Uterus (tissue), 4 donors: ENCODE measurements around the gene TRIO. TPM values are rescaled to one million over a fixed set of nuclear protein-coding genes. Genes with fewer than 3 reads are reported as not detected.

Experiments used
- DNase-seq, 2 donors: peaks; one replicate each; pipeline ENCODE4 v3.0.0-alpha.2; 2019 to 2020
- H3K27ac ChIP-seq, 2 donors: fragments of 200-600 bp; sonication (generic); 1 replicate in 1 of 2; 2 replicates in 1 of 2; pipeline ENCODE4 v1.5.1; 2016 to 2018
- H3K27me3 ChIP-seq, 2 donors: fragments of 200-600 bp; sonication (generic); one replicate each; pipeline ENCODE4 v1.5.1; 2018 to 2019; ENCODE audit warnings: control low read depth in 1 of 2
- H3K36me3 ChIP-seq, 2 donors: fragments of 200-600 bp; sonication (generic); one replicate each; pipeline ENCODE4 v1.5.1; 2019; ENCODE audit warnings: control low read depth in 1 of 2
- H3K4me1 ChIP-seq, 2 donors: fragments of 200-600 bp; sonication (generic); one replicate each; pipeline ENCODE4 v1.5.1; 2018 to 2019; ENCODE audit warnings: control low read depth in 1 of 2
- H3K4me3 ChIP-seq, 2 donors: fragments of 200-600 bp; sonication (generic); 1 replicate in 1 of 2; 2 replicates in 1 of 2; pipeline ENCODE4 v1.5.1; 2018 to 2019; ENCODE audit warnings: mild to moderate bottlenecking in 1 of 2
- H3K9me3 ChIP-seq, 2 donors: fragments of 200-600 bp; sonication (generic); one replicate each; pipeline ENCODE4 v1.5.1; 2019; ENCODE audit warnings: control low read depth in 1 of 2
- POLR2A ChIP-seq, 2 donors: fragments of 450-650 bp; IDR thresholded peaks; one replicate each; pipeline ENCODE4 v1.6.1; 2016; ENCODE audit warnings: antibody characterized with exemption in 2 of 2, mild to moderate bottlenecking in 1 of 2, moderate library complexity in 1 of 2
- intact Hi-C: fragments of 100-400 bp; cut with DNase I; formaldehyde crosslinking; loops from one replicate; pipeline ENCODE4 v1.15.1; 2023; ENCODE audit warnings: low total_unique reads
- total RNA-seq, 4 donors: library from RNA; depleted of rRNA in 3 of 4; stranded (reverse); fragments of >200 nt in 3 of 4; gene quantifications; one replicate each; pipeline versions ENCODE4 v1.1.0 to v1.2.4, GENCODE V29; 2014 to 2023
- TF ChIP-seq, protein P1 (sequence below), 4 experiments: fragments of 200-600 bp in 2 of 4; fragments of 450-650 bp in 2 of 4; sonication (generic) in 2 of 4; IDR thresholded peaks; one replicate each; pipeline ENCODE4 v1.5.1; 2016 to 2019; ENCODE audit warnings: antibody characterized with exemption in 4 of 4, mild to moderate bottlenecking in 2 of 4, moderate library complexity in 1 of 4
- donor health status: DM: yes; HTN: yes; CAD: no.

Gene TRIO
- total RNA-seq, 4 donors from 2014 or later = 93.5 to 234 (median 207) TPM

DNA sequence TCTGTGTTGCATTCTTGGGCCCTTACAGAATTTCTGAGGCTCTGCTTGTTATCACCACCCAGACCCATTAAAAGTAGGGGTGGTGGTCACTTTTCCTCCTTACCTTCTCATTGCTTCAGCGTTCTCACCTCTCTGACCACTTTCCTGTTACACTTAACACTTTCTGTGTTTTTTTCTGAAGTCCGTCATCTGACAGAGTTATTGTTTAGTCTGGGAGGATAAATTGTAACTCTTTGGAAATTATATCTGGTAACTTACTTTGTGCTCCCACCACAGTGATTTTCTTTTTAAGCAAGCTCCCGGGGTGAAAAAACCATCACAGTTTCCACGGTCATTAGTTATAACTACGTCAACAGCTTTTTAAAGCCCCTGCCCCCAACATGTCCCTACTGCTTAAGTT, 227.2 kb downstream of the TRIO start:
- Histone ChIP-seq H3K36me3 (no peaks in the 10 kb centered on the region), H3K4me3 (no peak overlapping the region), H3K9me3 (no peaks in the 10 kb centered on the region), H3K27me3 (no peaks in the 10 kb centered on the region), H3K27ac (no peak overlapping the region), H3K4me1 (no peaks in the 10 kb centered on the region)
- intact Hi-C loops = no loop called here
- no peak for DNase-seq
- TF ChIP-seq, protein P1, sequence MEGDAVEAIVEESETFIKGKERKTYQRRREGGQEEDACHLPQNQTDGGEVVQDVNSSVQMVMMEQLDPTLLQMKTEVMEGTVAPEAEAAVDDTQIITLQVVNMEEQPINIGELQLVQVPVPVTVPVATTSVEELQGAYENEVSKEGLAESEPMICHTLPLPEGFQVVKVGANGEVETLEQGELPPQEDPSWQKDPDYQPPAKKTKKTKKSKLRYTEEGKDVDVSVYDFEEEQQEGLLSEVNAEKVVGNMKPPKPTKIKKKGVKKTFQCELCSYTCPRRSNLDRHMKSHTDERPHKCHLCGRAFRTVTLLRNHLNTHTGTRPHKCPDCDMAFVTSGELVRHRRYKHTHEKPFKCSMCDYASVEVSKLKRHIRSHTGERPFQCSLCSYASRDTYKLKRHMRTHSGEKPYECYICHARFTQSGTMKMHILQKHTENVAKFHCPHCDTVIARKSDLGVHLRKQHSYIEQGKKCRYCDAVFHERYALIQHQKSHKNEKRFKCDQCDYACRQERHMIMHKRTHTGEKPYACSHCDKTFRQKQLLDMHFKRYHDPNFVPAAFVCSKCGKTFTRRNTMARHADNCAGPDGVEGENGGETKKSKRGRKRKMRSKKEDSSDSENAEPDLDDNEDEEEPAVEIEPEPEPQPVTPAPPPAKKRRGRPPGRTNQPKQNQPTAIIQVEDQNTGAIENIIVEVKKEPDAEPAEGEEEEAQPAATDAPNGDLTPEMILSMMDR (IDR thresholded peaks at IDR 0.05) = no peak
- no peak for TF ChIP-seq POLR2A (IDR thresholded peaks at IDR 0.05)

DNA sequence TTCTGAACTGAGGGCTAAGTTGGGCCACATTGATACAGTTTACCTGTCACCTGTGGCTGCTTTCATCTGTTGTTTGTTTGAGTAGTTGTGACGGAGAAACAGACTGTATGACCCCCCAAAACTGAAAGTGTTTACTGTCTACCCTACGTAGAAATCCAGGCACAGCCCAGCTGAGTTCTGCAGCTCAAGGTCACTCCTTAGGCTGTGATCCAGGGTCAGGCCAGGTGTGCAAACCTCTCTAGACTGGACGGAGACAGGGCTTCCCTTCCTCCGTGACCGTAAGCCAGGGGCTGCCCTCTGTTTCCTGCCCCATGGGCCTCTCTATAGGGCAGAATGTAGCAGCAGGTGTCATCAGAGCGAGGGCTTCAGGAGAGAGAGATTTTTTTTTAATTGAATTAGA, 230.5 kb downstream of the TRIO start:
- intact Hi-C loops = no loop called here
- H3K4me1 ChIP-seq = no peaks in the 10 kb centered on the region
- H3K27me3 ChIP-seq = no peaks in the 10 kb centered on the region
- no peaks in the 10 kb centered on the region for H3K9me3 ChIP-seq
- no peak overlapping the region for H3K4me3 ChIP-seq
- H3K27ac ChIP-seq = no peak overlapping the region
- DNase-seq = no peak
- TF ChIP-seq POLR2A (IDR thresholded peaks at IDR 0.05) = no peak
- TF ChIP-seq, protein P1 (IDR thresholded peaks at IDR 0.05) = no peak
- H3K36me3 ChIP-seq = no peaks in the 10 kb centered on the region

DNA sequence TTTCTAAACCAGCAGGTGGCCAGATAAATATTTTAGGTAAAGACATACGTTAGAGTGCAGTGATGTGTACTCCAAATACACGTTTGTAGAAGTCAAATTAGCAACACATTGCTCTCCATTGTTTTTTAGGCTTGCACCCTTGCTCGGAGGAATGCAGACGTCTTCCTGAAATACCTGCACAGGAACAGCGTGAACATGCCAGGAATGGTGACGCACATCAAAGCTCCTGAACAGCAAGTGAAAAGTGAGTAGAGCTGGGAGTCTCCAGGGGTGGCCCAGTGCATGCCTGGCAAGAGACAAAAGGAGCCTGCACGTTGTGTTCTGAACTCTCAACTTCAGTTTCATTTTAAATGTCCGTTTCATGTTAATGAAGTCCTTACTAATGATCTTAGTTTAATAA, 231.0 kb downstream of the TRIO start:
- Histone ChIP-seq H3K27me3 (no peaks in the 10 kb centered on the region), H3K27ac (no peak overlapping the region), H3K4me3 (no peak overlapping the region), H3K9me3 (no peaks in the 10 kb centered on the region), H3K36me3 (no peaks in the 10 kb centered on the region), H3K4me1 (no peaks in the 10 kb centered on the region)
- TF ChIP-seq, protein P1 (IDR thresholded peaks at IDR 0.05) = no peak
- no peak for TF ChIP-seq POLR2A (IDR thresholded peaks at IDR 0.05)
- DNase-seq = no peak
- intact Hi-C loops = no loop called here

DNA sequence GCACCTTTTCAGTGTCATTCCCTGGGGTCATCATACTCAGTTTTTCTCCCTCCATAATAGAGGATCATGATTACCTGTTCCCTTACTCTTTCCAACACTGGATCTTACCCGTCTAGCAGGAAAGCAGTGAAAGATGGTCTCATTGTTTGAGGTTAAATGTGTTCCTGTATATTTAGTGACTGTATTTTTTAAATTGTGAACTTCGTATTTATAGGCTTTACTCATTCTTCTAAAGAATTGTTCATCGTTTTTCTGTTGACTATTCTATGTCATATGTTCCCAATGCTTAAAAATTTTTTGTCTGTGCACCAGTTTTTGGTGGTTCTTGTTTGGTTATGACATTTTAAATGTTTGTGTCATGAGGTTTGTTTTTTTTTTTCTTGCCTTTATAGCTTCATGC, 233.6 kb downstream of the TRIO start:
- DNase-seq = no peak
- H3K4me1 ChIP-seq = no peaks in the 10 kb centered on the region

DNA sequence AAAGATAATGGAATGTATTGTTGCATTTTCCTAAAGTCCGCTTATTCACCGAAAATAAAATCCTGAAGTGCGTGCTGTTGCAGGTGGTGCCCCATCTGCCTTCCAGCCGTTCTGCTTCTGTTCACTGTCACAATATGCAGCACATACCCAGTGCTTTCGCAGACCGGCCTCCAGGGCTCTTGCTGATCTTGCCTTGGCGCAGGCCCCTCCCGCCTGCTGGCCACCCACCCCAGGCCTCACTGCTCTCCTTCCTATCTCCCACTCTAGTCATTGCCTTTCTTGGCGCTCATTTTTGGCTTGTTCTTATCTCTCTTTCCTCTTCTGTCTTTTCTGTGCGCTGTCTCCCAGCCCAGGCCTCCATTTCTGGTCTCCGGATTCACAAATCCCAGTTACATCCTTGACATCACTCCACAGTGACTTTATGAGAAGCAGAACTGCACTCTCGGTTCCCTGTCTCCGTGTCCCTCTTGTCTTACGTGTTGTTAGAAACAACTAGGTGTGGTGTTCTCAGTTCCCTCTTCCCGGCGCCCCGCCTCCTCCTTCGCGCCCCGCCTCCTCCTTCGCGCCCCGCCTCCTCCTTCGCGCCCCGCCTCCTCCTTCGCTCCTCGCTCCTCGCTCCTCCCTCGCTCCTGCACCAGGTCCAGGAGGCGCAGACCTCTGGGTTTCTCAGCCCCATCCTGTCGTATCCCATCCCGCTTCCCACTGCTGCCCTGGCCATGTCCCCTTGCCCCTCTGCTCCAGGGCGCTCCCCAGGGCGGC, 236.8 kb downstream of the TRIO start:
- intact Hi-C loops = no loop called here
- no peak overlapping the region for H3K27ac ChIP-seq
- no peaks in the 10 kb centered on the region for H3K9me3 ChIP-seq

More for the DNA sequence above, 233.6 kb downstream of the TRIO start:
- Histone ChIP-seq H3K9me3 (no peaks in the 10 kb centered on the region), H3K27ac (no peak overlapping the region), H3K36me3 (no peaks in the 10 kb centered on the region), H3K4me3 (no peak overlapping the region), H3K27me3 (no peaks in the 10 kb centered on the region)
- intact Hi-C loops = no loop called here
- TF ChIP-seq, protein P1 (IDR thresholded peaks at IDR 0.05) = no peak
- no peak for TF ChIP-seq POLR2A (IDR thresholded peaks at IDR 0.05)

More for the DNA sequence above, 236.8 kb downstream of the TRIO start:
- no peaks in the 10 kb centered on the region for H3K4me1 ChIP-seq
- no peaks in the 10 kb centered on the region for H3K36me3 ChIP-seq
- no peaks in the 10 kb centered on the region for H3K27me3 ChIP-seq
- DNase-seq = no peak
- no peak for TF ChIP-seq POLR2A (IDR thresholded peaks at IDR 0.05)
- TF ChIP-seq, protein P1 (IDR thresholded peaks at IDR 0.05) = no peak
- H3K4me3 ChIP-seq = no peak overlapping the region
